Fibroblast of mammary gland (primary cell): Measurements from ENCODE around the gene ZNF654.
"Not testable (repeated sequence)": the region's sequence is repeated elsewhere in the genome, so short reads cannot be mapped to it uniquely, and the experiment has no call there.

Experiments used
- DNase-seq: peaks from one replicate; pipeline ENCODE4 v3.0.0-alpha.2; 2010; ENCODE audit warnings: low read depth
- H3K4me3 ChIP-seq: 2 replicates; pipeline ENCODE4 v1.5.1; 2011; ENCODE audit warnings: low read depth, mild to moderate bottlenecking, low read length, moderate library complexity; ENCODE audit not compliant: control insufficient read depth
- TF ChIP-seq, protein P1 (sequence below): conservative IDR thresholded peaks from 2 replicates; pipeline ENCODE4 v1.5.1; 2011; ENCODE audit warnings: low read depth, low read length, inconsistent platforms; ENCODE audit not compliant: control insufficient read depth, insufficient read depth

Gene ZNF654

GRCh38 chr3:88180398-88180999 is 121.4 kb downstream of the ZNF654 start:
- TF ChIP-seq, protein P1, sequence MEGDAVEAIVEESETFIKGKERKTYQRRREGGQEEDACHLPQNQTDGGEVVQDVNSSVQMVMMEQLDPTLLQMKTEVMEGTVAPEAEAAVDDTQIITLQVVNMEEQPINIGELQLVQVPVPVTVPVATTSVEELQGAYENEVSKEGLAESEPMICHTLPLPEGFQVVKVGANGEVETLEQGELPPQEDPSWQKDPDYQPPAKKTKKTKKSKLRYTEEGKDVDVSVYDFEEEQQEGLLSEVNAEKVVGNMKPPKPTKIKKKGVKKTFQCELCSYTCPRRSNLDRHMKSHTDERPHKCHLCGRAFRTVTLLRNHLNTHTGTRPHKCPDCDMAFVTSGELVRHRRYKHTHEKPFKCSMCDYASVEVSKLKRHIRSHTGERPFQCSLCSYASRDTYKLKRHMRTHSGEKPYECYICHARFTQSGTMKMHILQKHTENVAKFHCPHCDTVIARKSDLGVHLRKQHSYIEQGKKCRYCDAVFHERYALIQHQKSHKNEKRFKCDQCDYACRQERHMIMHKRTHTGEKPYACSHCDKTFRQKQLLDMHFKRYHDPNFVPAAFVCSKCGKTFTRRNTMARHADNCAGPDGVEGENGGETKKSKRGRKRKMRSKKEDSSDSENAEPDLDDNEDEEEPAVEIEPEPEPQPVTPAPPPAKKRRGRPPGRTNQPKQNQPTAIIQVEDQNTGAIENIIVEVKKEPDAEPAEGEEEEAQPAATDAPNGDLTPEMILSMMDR: peak; percentile 56
- no peak overlapping the region for H3K4me3 ChIP-seq
- DNase-seq: peak; percentile 61

DNA sequence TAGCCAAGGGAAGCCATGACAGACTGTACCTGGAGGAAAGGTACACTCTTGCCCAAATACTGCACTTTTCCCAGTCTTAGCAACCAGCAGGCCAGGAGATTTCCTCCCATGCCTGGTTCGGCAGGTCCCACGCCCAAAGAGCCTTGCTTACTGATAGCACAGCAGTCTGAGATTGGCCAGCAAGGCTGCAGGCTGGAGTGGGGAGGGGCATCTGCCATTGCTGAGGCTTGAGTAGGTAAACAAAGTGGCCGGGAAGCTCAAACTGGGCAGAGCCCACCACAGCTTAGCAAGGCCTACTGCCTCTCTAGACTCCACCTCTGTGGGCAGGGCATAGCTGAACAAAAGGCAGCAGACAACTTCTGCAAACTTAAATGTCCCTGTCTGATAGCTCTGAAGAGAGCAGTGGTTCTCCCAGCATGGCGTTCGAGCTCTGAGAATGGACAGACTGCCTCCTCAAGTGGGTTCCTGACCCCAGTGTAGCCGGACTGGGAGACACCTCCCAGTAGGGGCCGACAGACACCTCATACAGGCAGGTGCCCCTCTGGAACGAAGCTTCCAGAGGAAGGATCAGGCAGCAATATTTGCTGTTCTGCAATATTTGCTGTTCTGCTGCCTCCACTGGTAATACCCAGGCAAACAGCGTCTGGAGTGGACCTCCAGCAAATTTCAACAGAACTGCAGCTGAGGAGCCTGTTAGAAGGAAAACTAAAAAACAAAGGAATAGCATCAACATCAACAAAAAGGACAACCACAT is 123.3 kb downstream of the ZNF654 start:
- DNase-seq, H3K4me3 ChIP-seq: not testable (repeated sequence)

GRCh38 chr3:88188436-88188835 is 129.4 kb downstream of the ZNF654 start:
- no peak overlapping the region for H3K4me3 ChIP-seq
- DNase-seq: peak; percentile 31
- TF ChIP-seq, protein P1: no peak

DNA sequence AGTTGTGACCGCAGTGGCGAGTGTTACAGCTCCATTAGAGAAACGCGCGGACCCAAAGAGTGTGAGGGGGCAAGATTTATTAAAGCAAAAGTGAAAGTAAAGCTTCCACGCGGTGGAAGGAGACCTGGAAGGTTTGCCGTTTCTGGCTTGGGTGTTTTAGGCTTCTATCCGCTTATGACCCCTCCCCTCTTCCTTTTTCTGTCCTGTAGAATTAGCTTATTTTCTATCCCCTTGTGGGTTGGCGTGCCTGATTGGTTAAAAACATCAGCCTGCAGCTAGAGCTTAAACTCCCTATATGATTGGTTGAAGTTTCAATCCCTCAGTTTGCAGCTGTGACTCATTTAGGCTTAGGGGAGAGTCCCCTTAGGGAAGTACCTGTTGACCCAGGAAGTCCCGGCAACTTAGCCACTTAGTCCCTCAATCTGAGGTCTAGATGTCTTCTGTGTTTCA is 130.3 kb downstream of the ZNF654 start:
- TF ChIP-seq, protein P1: no peak
- no peak overlapping the region for H3K4me3 ChIP-seq
- no peak for DNase-seq

GRCh38 chr3:88191872-88192409 is 132.9 kb downstream of the ZNF654 start:
- no peak for DNase-seq
- TF ChIP-seq, protein P1: no peak
- no peak overlapping the region for H3K4me3 ChIP-seq

DNA sequence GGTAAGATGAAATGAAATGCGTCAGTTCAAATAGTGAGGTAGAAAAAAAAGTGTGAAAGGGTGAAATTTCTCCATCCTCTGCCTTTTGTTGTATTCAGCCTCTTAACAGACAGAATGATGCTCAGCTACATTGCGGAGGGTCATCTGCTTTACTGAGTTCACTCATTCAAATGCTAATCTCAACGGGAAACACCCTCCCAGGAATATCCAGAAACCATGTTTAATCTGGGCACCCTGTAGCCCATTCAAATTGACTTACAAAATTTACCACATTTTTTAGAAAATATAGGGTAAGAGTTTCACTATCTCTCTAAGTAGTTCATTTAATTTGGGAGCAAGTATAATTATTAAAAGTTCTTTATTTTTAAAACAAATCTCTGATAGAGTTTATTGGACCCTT is 133.6 kb downstream of the ZNF654 start:
- no peak for DNase-seq
- no peak overlapping the region for H3K4me3 ChIP-seq
- TF ChIP-seq, protein P1: no peak
